PC-3 (cell line): ENCODE measurements around the gene TRIM65.

Source experiments
- EZH2 ChIP-seq: fragments of 300-600 bp; sonication (generic); IDR thresholded peaks from one replicate; pipeline ENCODE4 v1.6.1; 2017; ENCODE audit warnings: antibody characterized with exemption, mild to moderate bottlenecking, low read length; ENCODE audit not compliant: unreplicated experiment
- EZH2phosphoT487 ChIP-seq: fragments of 300-600 bp; sonication (generic); IDR thresholded peaks from 2 replicates; pipeline ENCODE4 v1.6.1; 2018; ENCODE audit warnings: mild to moderate bottlenecking, antibody characterized with exemption, low read length, borderline replicate concordance
- TF ChIP-seq, protein P1 (sequence below): fragments of 300-600 bp; sonication (generic); conservative IDR thresholded peaks from 2 replicates; pipeline ENCODE4 v1.5.1; 2017; ENCODE audit warnings: antibody characterized with exemption, low read depth, mild to moderate bottlenecking, low read length

DNA sequence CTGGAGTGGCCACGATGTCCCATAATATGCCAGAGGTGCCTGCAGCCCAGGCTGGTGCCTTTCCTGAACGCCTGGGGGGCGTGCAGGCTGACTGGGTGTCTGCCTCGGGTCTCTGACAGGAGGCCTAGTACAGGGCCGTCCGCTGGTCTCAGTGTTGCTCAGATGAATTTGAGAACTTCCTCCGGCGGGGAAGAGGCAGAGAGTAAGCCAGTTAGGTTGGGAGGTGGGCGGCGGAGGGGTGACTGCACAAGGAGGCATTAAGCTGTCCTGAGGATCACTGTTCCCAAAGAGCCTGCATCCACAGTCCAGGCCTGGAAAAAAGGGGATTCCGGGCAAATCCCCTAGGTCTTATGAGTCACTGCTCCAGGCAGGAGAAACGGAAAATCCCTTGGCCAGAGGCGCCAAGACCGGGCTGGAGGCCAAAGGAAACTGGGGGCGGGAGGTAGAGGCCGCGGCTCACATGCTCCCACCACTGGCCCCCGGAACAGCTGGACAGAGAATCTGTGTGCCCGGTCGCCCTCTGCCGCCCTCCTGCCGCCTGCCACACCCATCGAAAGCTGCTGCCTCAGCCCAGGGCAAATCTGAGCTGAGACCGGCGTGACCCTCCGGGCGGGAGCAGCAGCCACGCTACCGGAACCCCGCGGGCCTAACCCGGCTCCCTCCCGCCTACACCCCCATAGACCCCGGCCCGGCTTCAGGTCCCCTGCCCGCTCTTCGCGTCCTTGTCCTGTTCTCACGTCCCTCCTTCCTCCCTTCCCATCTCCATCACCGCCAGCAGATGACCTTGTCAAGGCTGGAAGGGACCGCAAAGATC, 19.6 kb downstream of the TRIM65 start:
- TF ChIP-seq, protein P1, sequence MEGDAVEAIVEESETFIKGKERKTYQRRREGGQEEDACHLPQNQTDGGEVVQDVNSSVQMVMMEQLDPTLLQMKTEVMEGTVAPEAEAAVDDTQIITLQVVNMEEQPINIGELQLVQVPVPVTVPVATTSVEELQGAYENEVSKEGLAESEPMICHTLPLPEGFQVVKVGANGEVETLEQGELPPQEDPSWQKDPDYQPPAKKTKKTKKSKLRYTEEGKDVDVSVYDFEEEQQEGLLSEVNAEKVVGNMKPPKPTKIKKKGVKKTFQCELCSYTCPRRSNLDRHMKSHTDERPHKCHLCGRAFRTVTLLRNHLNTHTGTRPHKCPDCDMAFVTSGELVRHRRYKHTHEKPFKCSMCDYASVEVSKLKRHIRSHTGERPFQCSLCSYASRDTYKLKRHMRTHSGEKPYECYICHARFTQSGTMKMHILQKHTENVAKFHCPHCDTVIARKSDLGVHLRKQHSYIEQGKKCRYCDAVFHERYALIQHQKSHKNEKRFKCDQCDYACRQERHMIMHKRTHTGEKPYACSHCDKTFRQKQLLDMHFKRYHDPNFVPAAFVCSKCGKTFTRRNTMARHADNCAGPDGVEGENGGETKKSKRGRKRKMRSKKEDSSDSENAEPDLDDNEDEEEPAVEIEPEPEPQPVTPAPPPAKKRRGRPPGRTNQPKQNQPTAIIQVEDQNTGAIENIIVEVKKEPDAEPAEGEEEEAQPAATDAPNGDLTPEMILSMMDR = no peak
- TF ChIP-seq EZH2phosphoT487 = no peak
- no peak for TF ChIP-seq EZH2
